HG03175 (cell line): ENCODE results near the gene CEP85L.

ENCODE experiments used
- ATAC-seq: cut with Tn5 transposase; IDR thresholded peaks from one replicate; pipeline ENCODE4 v1.9.1; 2021; ENCODE audit warnings: mild to moderate bottlenecking, moderate library complexity; ENCODE audit not compliant: unreplicated experiment

CEP85L gene

GRCh38 chr6:118580585-118581419 is 70.6 kb downstream of the CEP85L start:
- ATAC-seq, result peak; percentile 71

- ATAC-seq, result no peak
Measured at GRCh38 chr6:118579786-118580185, 71.6 kb downstream of the CEP85L start.

- ATAC-seq, result no peak
Measured at GRCh38 chr6:118578617-118579016, 72.8 kb downstream of the CEP85L start.

DNA sequence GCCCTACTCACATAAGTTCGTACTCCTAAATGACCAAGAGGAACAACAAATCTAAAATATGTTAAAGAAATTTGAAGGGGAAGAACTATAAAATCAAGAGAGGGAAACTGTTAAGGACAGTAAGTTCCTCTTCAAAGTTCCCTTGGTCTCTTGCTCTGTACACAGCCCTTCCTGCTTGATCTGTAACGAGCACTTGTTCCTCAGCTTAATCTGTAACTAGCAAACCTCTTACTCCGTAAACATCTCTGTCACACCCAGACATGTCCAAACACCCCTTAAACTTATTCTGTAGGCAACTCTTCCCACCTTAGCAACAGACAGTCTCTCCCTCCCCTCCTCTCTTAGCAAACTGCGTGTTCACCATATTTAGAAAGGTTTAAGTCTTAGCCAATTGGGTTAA is 73.4 kb downstream of the CEP85L start:
- no peak for ATAC-seq

GRCh38 chr6:118574051-118574865 is 77.1 kb downstream of the CEP85L start:
- no peak for ATAC-seq

DNA sequence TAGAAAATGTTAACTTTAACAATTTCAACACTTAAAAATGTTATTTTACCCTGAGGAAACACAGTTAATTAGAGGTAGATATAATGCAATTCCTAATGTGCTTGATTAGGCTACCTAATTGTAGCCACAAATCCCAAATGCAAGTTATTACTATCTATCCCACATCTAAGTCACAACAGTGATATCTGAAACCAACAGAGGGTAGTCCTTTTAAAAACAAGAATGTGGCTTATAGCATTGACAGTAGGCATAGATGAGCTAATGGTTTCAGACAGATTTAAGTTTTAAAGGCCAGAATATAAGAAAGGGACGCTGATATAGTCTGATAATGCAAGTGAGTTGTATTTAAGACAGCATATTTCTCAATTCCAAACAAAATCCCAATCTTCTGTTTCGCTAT is 80.3 kb downstream of the CEP85L start:
- ATAC-seq, result no peak

- ATAC-seq, result no peak
Measured at GRCh38 chr6:118569498-118569897, 81.9 kb downstream of the CEP85L start.

DNA sequence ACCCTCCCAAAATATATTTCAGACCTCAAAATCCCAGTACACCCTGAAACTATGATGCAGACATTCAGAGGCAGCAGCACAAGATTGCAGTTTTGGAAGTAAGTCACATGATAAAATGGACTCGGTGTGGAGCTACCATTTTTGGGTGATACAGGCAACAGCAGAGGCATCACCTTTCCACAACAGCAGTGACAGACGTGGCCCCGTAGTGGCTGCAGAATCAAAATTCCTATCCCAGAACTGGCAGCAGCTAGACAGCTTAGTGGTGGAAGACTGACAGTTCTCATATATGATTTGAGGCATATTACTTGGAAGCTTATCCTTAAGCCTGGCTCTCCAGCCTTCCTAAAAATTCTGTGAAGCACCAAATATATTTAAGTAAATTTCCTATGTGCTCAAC is 83.4 kb downstream of the CEP85L start:
- no peak for ATAC-seq

DNA sequence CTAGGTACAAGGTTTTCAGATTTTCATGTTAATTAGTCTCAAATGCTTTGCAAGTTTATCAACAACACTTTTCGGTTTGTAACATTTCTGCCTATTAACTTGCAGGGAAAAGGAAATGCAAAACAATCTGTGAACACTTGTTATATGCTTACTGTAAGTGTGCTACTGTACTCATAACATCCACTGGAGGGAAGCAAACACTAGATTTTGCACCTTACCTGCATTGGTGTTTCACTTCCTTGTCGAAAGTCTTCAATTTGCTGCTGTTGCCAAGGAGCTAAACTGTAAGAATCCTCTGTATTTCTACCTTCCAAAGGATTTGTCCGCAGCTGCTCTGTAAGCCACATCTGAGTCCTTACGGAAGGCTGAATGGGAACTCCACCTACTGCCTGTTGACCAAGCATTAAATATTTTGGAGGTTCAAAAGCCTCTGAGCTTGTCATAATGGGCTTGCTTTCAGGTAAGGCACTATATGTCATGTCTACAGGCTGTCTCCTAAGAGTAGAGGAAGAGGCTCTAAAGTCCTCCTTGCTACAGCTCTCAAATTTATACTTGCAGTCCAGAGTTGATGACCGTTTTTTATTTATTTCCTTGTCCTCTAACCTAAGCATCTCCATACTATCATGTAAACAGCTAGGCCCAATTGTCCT is 86.0 kb downstream of the CEP85L start:
- peak; percentile 100 for ATAC-seq

GRCh38 chr6:118562959-118563358 is 88.4 kb downstream of the CEP85L start:
- no peak for ATAC-seq

- ATAC-seq, result no peak
Measured at GRCh38 chr6:118562248-118562647, 89.1 kb downstream of the CEP85L start.

- ATAC-seq, result peak; percentile 84
Measured at GRCh38 chr6:118559659-118560058, 91.7 kb downstream of the CEP85L start.

DNA sequence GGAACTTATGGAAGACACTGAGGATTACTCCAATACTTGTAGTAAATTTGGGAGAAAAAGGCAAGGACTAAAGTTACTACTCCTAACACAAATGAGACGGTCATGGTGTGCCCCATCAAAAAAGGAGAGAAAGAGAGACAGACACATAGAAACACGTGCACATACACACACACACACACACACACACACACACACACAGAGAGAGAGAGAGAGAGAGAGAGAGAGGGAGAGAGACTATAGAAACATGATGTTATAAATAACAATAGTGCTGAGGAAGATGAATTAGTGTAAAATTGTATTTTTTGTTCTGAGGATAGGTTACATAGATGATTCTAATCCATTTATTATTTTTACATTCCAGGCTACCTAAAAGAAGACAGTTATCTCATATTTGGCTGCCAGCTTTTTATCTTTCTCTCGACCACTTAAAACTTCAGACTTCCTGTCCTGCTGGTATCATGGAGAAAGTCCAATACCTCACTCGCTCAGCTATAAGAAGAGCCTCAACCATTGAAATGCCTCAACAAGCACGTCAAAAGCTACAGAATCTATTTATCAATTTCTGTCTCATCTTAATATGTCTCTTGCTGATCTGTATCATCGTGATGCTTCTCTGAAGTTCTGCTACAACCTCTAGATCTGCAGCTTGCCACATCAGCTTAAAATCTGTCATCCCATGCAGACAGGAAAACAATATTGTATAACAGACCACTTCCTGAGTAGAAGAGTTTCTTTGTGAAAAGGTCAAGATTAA is 92.8 kb downstream of the CEP85L start:
- peak; percentile 66 for ATAC-seq

DNA sequence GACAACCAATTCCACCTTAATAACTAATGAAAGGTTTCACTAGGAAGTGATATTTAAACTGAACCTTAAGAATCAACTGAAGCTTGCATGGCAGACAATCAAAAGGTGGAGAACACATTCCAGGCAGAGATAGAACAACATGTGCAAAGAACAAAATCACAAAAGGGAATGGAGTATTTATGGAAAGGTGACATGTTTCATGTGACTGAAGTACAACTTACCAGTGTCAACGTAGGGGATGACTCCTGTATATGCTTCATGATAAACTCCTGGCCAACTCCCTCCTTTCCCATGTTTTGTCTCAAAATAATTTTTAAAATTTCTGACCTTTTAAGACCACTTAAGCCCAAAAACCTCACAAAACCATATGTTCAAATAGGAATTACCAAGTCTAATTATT is 96.7 kb downstream of the CEP85L start:
- ATAC-seq, result no peak

GRCh38 chr6:118553132-118553531 is 98.3 kb downstream of the CEP85L start:
- no peak for ATAC-seq

GRCh38 chr6:118551063-118552053 is 100.0 kb downstream of the CEP85L start:
- peak; percentile 98 for ATAC-seq

DNA sequence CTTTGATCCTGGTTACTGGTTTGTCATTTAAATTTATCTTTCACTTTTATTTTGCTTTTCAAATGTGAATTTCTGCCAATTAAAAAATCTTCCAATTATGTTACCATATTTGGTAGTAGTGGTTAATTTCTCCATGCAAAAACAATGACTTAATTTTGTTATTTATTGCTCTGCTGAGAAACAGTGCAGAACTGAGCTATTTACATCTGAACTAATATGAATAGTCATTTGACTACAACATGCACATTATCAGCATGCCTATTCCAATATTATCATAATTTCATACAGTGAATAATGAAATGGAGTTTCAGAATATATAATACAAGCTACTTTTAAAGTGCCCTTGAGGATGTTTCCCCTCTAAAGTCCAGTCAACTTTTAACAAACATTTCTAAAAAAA is 102.8 kb downstream of the CEP85L start:
- ATAC-seq, result no peak

- no peak for ATAC-seq
Measured at GRCh38 chr6:118548136-118548535, 103.3 kb downstream of the CEP85L start, which contains the start of gene PLN. Gene PLN, plus strand, starts transcription at chr6:118548296. Its CDS starts 10,626 bp downstream, at chr6:118558922.

- no peak for ATAC-seq
Measured at GRCh38 chr6:118546880-118547218, 104.5 kb downstream of the CEP85L start.
